KOPT-K1 (cell line): ENCODE results near the gene SHC1.

Experiments
- H3K27ac ChIP-seq: fragments of 200-600 bp; sonication (generic); 2 replicates; pipeline ENCODE4 v1.5.1; 2016; ENCODE audit warnings: antibody characterized with exemption, mild to moderate bottlenecking, low read depth, low read length; ENCODE audit not compliant: poor library complexity, severe bottlenecking
- H3K36me3 ChIP-seq: fragments of 200-600 bp; sonication (generic); 2 replicates; pipeline ENCODE4 v1.5.1; 2017; ENCODE audit warnings: antibody characterized with exemption, mild to moderate bottlenecking, low read length, moderate library complexity; ENCODE audit not compliant: insufficient read depth
- H3K9me3 ChIP-seq: fragments of 200-600 bp; sonication (generic); 2 replicates; pipeline ENCODE4 v1.5.1; 2017; ENCODE audit warnings: antibody characterized with exemption, low read length, mild to moderate bottlenecking; ENCODE audit not compliant: insufficient read depth, poor library complexity, severe bottlenecking

The SHC1 gene

GRCh38 chr1:154970631-154971340 lies at the start of gene SHC1:
Gene SHC1 (minus strand): TSS chr1:154970747. CDS start chr1:154970526, 221 bp downstream.
- Histone ChIP-seq H3K27ac (no peak within 1 kb of the TSS), H3K9me3 (no peaks in the 10 kb centered on the region), H3K36me3 (peaks cover 46% of the 10 kb centered on the region)

DNA sequence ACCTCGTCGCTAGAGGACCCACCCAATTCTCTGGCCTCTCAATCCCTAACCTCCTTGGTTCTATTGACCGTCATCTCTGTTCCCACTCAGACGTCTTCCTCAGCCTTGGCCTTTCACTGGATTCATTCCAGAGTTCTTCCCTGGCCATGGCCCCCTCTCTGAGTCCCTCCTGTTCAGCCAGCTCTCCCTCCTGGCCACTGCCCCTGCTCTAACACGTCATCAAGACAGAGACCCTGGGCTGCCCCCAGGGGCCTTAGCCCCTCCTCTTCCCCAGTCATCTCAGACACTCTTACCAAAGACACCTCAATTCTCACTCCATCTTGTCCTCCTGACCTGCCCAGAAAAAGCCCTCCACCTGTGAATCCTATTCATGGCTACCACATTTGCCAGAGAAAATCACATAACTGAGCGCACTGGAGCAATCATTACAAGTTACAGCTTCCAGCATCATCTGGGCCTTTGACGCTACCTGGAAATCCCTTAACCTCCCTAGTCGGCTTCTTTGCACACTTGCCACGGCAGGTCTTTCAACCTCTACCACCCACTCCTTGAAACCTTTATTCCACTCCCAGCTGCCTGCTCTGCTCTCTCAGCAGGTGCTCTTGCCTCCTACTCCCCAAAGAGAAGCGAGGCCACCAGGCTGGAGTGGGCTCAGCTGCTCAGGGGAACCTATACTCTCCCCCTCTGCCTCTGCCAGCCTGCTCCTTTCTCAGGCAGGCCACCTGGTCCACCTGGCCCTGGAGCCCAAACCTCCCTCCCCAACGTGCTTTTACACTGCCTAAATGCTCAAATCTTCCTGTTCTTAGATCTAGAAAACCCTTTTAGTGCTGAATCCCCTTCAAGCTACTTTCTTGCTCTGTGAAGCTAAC lies 49.1 kb upstream of the SHC1 start:
- H3K9me3 ChIP-seq: no peaks in the 10 kb centered on the region
- H3K36me3 ChIP-seq: no peaks in the 10 kb centered on the region
- no peak overlapping the region for H3K27ac ChIP-seq

- no peak overlapping the region for H3K27ac ChIP-seq
- no peaks in the 10 kb centered on the region for H3K9me3 ChIP-seq
- no peaks in the 10 kb centered on the region for H3K36me3 ChIP-seq
Observed at GRCh38 chr1:155018617-155019348, 48.2 kb upstream of the SHC1 start.

- Histone ChIP-seq H3K36me3 (no peaks in the 10 kb centered on the region), H3K9me3 (no peaks in the 10 kb centered on the region), H3K27ac (no peak overlapping the region)
Observed at GRCh38 chr1:155017946-155018316, 47.4 kb upstream of the SHC1 start.

GRCh38 chr1:155017041-155017945 lies 46.7 kb upstream of the SHC1 start:
- Histone ChIP-seq H3K9me3 (no peaks in the 10 kb centered on the region), H3K27ac (no peak overlapping the region), H3K36me3 (no peaks in the 10 kb centered on the region)

DNA sequence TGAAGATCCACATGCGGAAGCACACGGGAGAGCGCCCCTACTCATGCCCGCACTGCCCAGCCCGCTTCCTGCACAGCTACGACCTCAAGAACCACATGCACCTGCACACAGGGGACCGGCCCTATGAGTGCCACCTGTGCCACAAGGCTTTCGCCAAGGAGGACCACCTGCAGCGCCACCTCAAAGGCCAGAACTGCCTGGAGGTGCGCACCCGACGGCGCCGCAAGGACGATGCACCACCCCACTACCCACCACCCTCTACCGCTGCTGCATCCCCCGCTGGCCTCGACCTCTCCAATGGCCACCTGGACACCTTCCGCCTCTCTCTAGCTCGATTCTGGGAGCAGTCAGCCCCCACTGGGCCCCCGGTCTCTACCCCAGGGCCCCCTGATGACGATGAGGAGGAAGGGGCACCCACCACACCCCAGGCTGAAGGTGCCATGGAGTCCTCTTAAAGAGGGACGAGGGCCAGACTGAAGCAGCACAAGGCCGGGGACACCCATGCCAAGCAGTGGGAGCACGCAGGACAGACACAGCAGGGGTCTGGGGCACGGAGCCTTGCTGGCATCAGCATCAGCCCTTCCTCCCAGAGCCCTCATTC lies 45.8 kb upstream of the SHC1 start:
- no peaks in the 10 kb centered on the region for H3K36me3 ChIP-seq
- no peak overlapping the region for H3K27ac ChIP-seq
- no peaks in the 10 kb centered on the region for H3K9me3 ChIP-seq

GRCh38 chr1:155015527-155016230 lies 45.1 kb upstream of the SHC1 start:
- no peaks in the 10 kb centered on the region for H3K9me3 ChIP-seq
- H3K36me3 ChIP-seq: no peaks in the 10 kb centered on the region
- no peak overlapping the region for H3K27ac ChIP-seq

DNA sequence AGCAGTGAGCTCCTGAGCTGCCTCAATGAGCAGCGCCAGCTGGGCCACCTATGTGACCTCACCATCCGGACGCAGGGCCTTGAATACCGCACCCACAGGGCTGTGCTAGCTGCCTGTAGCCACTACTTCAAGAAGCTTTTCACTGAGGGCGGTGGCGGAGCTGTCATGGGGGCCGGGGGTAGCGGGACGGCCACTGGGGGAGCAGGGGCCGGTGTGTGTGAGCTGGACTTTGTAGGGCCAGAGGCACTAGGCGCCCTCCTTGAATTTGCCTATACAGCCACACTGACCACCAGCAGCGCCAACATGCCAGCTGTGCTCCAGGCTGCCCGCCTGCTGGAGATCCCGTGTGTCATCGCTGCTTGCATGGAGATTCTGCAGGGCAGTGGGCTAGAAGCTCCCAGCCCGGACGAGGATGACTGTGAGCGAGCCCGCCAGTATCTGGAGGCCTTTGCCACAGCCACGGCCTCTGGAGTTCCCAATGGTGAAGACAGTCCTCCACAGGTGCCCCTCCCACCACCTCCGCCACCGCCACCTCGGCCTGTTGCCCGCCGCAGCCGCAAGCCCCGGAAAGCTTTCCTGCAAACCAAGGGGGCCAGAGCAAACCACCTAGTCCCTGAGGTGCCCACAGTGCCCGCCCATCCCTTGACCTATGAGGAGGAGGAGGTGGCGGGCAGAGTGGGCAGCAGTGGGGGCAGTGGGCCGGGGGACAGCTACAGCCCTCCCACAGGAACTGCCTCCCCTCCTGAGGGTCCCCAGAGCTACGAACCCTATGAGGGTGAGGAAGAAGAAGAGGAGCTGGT lies 44.4 kb upstream of the SHC1 start:
- Histone ChIP-seq H3K9me3 (no peaks in the 10 kb centered on the region), H3K36me3 (no peaks in the 10 kb centered on the region), H3K27ac (no peak overlapping the region)

GRCh38 chr1:155013632-155014031 lies 43.1 kb upstream of the SHC1 start:
- Histone ChIP-seq H3K9me3 (no peaks in the 10 kb centered on the region), H3K36me3 (no peaks in the 10 kb centered on the region), H3K27ac (no peak overlapping the region)

DNA sequence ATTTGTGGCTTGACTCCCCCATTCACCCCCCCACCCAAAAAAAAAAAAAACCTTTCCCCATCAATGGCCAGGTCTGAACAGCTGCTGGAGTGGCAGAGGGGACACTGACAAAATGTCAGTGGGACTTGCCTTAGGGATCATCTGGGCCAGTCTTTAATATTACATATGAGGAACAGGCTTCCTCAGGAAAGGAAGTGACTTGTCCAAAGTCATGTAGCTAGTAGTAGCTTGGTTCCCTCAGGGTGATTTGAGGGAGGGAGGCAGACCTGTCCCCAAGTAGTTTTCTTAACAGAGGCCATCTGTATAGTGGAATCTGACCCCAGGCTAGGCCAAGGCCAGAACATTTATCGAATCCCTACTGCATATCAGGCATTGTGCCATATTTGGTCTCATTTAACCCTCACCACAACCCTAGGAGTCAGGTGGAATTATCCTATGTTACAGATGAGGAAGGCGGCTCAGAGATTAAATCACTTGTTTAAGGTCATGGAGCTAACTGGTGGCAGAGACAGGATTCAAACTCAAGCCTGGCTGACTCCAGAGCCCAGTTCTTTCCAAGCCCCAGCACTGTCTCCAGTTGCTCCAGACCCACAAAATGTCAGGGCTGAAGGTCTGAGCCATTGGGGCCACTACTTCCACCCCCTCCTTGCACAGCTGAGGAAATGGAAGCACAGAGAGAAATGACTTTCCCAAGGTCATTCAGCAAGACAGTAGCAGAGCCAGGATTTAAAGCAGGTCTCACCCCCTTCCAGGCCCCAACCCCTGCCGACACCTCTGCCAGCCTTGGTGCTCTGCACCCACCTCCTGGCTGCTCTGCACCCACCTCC lies 42.4 kb upstream of the SHC1 start:
- no peaks in the 10 kb centered on the region for H3K36me3 ChIP-seq
- H3K27ac ChIP-seq: no peak overlapping the region
- H3K9me3 ChIP-seq: no peaks in the 10 kb centered on the region

- no peaks in the 10 kb centered on the region for H3K9me3 ChIP-seq
- no peak overlapping the region for H3K27ac ChIP-seq
- H3K36me3 ChIP-seq: no peaks in the 10 kb centered on the region
Observed at GRCh38 chr1:155012026-155012546, 41.5 kb upstream of the SHC1 start.

DNA sequence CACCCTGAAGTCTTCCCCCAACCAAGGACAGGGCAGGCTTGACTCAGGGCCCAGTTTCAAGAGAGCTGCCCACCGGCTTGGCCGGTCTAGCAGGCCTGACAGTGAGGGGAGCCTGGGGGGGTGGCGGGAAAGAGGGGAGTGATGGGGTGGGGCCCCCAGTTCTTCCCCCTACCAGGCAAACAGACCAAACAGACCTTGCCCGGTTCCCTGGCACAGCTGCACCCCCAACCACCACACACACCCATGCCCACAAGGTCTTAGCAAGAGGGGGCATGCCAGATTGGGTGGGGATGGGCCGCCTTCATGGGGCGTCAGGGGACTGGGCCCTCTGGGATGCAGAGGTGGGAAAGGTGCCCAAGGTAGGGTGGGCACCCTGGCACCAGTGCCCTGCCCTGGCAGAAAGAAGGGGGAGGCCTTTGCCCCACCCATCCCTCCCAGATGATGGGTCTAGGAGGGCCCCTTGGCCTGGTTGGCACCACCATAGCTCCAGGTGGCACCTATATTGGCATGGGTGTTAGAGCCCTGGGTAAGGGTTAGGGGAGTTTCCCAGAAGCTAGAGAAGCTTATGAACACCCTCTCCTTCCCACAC lies 41.0 kb upstream of the SHC1 start:
- H3K9me3 ChIP-seq: no peaks in the 10 kb centered on the region
- H3K27ac ChIP-seq: no peak overlapping the region
- no peaks in the 10 kb centered on the region for H3K36me3 ChIP-seq
